Tibial nerve (tissue), 4 donors: ENCODE measurements around the gene PARD6B.

Experiments used
- CTCF ChIP-seq, 5 experiments: fragments of 200-600 bp in 3 of 5; fragments of 450-650 bp in 2 of 5; sonication (generic) in 3 of 5; IDR thresholded peaks; one replicate each; pipeline ENCODE4 v1.5.1; 2016 to 2019; ENCODE audit warnings: antibody characterized with exemption in 5 of 5, mild to moderate bottlenecking in 3 of 5, moderate library complexity in 2 of 5
- EP300 ChIP-seq, 2 donors: sonication (generic); formaldehyde crosslinking; IDR thresholded peaks; one replicate each; pipeline ENCODE4 v1.6.1; 2017; ENCODE audit warnings: antibody characterized with exemption in 2 of 2, mild to moderate bottlenecking in 1 of 2
- POLR2A ChIP-seq, 2 donors: fragments of 450-650 bp; IDR thresholded peaks; one replicate each; pipeline ENCODE4 v1.6.1; 2017; ENCODE audit warnings: antibody characterized with exemption in 2 of 2, mild to moderate bottlenecking in 2 of 2, moderate library complexity in 2 of 2

GRCh38 chr20:50722424-50723155 is 8.8 kb upstream of the PARD6B start:
- TF ChIP-seq CTCF (IDR thresholded peaks at IDR 0.05), result no peak
- TF ChIP-seq POLR2A (IDR thresholded peaks at IDR 0.05), result no peak
- no peak for TF ChIP-seq EP300 (IDR thresholded peaks at IDR 0.05)
